HG03575 (cell line): Measurements from ENCODE around the gene TACC3.

Experiments used
- ATAC-seq: cut with Tn5 transposase; IDR thresholded peaks from one replicate; pipeline ENCODE4 v1.9.1; 2021; ENCODE audit not compliant: unreplicated experiment, insufficient number of reproducible peaks, low FRiP score; ENCODE audit errors: extremely low read depth

The TACC3 gene

DNA sequence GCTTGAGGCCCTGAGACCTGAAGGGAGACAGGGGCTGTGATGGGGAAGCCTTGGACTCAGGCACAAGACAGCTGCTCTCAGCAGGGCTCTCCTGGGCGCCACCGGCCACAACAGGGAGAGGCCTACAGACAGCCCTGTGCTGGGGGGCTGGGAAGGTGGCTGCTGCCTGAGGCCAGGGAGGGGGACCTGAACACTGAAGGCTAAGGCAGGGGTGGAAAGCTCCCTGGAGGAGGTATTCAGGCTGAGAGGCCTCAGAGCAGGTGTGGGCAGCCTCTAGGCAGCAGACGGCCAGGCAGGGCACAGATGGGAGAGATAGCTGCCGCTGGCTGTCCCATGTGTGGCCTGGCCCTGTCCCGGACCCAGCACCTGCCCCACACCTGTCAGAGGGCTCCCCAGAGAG lies 33.0 kb downstream of the TACC3 start:
- no peak for ATAC-seq

GRCh38 chr4:1755297-1755696 lies 34.0 kb downstream of the TACC3 start:
- ATAC-seq = no peak

DNA sequence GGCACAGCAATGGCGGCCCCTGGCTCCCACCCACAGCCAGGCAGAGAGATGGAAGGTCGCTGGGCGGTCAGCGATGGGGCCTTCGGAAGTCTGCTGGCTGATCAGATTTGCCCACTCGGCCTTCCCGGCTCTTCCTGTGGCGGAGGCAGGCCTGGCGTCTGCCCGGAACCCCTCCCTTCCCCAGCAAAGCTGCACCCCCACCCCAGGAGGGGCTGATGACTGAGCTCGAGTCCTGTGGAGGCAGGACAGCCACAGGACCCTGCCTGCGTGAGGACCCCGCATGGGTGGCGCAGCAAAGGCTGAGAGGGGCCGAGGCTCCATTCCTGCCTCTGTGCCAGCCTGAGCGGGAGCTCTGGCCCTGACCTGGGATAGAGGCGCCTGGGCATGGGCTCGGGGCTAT lies 34.8 kb downstream of the TACC3 start:
- no peak for ATAC-seq

GRCh38 chr4:1756893-1757779 lies 35.8 kb downstream of the TACC3 start:
- ATAC-seq = no peak

- ATAC-seq = no peak
Measured at GRCh38 chr4:1757836-1758235, 36.5 kb downstream of the TACC3 start.

GRCh38 chr4:1758306-1759121 lies 37.2 kb downstream of the TACC3 start:
- no peak for ATAC-seq

- ATAC-seq = no peak
Measured at GRCh38 chr4:1759170-1759817, 38.0 kb downstream of the TACC3 start.

- no peak for ATAC-seq
Measured at GRCh38 chr4:1759818-1760223, 38.5 kb downstream of the TACC3 start.

- no peak for ATAC-seq
Measured at GRCh38 chr4:1760521-1761071, 39.3 kb downstream of the TACC3 start.

- no peak for ATAC-seq
Measured at GRCh38 chr4:1761130-1761689, 39.9 kb downstream of the TACC3 start.

- ATAC-seq = no peak
Measured at GRCh38 chr4:1762264-1763010, 41.1 kb downstream of the TACC3 start.

DNA sequence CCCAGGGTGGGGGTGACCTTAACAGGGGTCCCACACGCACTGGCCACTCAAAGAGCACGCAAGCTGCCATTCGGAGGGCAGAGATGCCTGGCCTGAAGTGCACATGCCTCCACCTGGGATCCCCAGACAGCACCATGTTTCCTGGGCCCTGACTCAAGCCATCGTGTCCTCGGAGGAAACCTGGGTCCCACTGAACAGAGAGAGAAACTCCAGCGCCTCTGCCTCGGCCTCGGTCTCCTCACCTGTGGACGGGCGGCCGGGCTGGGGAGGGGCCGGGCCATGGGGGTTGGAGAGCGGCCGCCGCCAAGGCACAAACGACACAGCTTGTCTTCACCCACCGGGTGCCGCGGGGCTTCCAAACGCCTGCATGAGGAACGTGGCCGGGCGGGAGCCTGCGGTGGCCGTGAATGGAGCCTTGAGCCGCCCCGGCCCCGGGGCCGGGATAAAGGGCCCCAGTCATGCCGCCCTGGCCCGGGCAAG lies 41.8 kb downstream of the TACC3 start:
- no peak for ATAC-seq

DNA sequence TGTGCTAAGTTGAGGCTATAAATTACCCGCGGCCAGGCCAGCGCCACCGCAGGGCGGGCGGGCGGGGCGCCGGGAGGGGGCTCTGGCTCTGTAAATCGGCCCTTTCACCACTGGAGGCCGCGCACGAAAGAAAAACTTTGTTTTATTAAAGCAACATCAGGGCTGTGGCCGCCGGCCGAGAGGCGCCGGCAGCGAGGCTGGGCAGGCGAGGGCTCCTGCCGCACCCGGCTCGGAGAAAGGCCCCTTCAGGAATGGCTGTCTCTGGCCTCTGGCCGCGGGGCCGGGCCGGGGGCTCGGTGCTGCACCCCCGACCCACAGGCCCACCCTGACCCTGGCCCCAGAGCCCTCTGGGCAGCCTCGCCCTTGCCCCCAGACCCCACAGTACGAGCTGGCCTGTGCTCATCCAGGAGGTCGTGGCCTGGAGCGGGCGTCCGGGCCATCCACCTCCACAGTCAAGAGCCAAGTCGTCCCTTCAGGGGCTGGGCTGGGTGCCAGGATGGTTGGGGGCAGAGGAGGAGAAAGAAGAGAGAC lies 42.3 kb downstream of the TACC3 start:
- ATAC-seq = no peak

DNA sequence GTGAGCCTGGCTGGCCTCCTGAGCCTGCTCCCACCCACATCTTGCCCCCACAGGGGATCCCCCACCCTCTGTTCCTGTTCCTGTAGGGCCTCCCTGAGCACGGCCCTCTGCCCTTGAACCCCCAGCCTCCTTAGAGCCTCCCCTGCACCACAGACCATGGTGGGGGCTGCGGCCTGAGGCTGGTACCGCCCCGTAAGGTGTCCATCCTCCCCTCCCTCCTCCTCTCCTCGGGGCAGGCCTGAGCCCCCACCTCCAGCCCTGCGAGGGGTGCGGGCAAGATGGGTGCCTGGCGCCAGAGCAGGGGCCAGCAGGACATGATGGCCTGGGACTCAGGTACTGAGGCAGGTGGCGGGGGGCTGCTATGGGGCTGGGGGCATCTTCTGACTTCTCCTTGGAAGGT lies 43.3 kb downstream of the TACC3 start:
- ATAC-seq = no peak

DNA sequence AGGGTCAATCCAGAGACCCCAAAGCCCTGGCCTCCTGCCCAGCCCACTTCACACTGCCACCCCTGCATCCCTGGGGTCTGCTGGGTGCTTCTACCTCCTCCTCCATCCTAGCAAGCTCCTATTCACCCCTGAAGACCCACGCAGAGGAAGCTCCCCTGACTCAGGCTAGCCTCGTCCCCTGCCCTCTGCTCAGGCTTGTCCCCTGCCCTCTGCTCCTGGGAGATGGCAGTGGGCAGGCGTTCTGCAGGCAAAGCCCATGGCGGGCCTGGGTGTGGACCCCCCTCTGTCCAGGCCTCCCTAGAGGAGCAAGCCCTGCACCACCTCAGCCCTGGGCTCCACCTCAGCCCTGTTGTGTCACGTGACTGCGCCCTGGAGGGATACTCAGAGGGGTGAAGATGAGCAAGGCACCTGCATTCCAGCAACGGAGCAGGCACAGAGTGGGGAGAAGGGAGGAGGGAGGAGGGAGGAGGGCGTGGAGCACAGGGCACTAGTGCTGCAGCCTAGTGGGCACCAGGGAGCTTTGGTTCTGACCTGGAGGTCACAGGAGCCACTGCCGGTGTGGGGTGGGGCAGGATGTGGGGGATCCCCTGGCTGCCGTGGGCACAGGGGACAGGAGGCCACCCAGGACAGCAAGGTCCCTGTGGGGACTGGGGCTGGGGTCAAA lies 44.2 kb downstream of the TACC3 start:
- ATAC-seq = no peak

- no peak for ATAC-seq
Measured at GRCh38 chr4:1766106-1767060, 45.1 kb downstream of the TACC3 start.
